Neural progenitor cell (in vitro differentiated cells): ENCODE data around the gene PDGFB. TPM values are rescaled to one million over a fixed set of nuclear protein-coding genes. Genes with fewer than 3 reads are reported as not detected.

Experiments used
- DNase-seq: peaks from one replicate; pipeline ENCODE4 v3.0.0-alpha.2; 2016; ENCODE audit warnings: low spot score
- H2AFZ ChIP-seq: fragments of 200-600 bp; sonication (generic); replicated peaks from 2 replicates; pipeline ENCODE4 v1.6.1; 2016; ENCODE audit warnings: antibody characterized with exemption
- H3F3A ChIP-seq: fragments of 200-600 bp; sonication (generic); 2 replicates; pipeline ENCODE4 v1.6.1; 2016; ENCODE audit warnings: antibody characterized with exemption, low read depth
- H3K27ac ChIP-seq: fragments of 200-600 bp; sonication (generic); 2 replicates; pipeline ENCODE4 v1.5.1; 2016; ENCODE audit warnings: mild to moderate bottlenecking
- H3K27me3 ChIP-seq: fragments of 200-600 bp; sonication (generic); 2 replicates; pipeline ENCODE4 v1.6.1; 2016; ENCODE audit warnings: mild to moderate bottlenecking, moderate library complexity
- H3K36me3 ChIP-seq: fragments of 200-600 bp; sonication (generic); 2 replicates; pipeline ENCODE4 v1.5.1; 2016
- H3K4me1 ChIP-seq: fragments of 200-600 bp; sonication (generic); 2 replicates; pipeline ENCODE4 v1.6.1; 2016; ENCODE audit warnings: mixed run types
- H3K4me2 ChIP-seq: fragments of 200-600 bp; sonication (generic); 2 replicates; pipeline ENCODE4 v1.6.1; 2016
- H3K4me3 ChIP-seq: fragments of 200-600 bp; sonication (generic); 2 replicates; pipeline ENCODE4 v1.5.1; 2016
- H3K79me2 ChIP-seq: fragments of 200-600 bp; sonication (generic); 2 replicates; pipeline ENCODE4 v1.6.1; 2016; ENCODE audit warnings: low read depth
- H3K9ac ChIP-seq: fragments of 200-600 bp; sonication (generic); 2 replicates; pipeline ENCODE4 v1.6.1; 2016
- H3K9me3 ChIP-seq: fragments of 200-600 bp; sonication (generic); 2 replicates; pipeline ENCODE4 v1.5.1; 2016; ENCODE audit warnings: low read depth
- H4K20me1 ChIP-seq: fragments of 200-600 bp; sonication (generic); 2 replicates; pipeline ENCODE4 v1.6.1; 2016; ENCODE audit warnings: low read depth
- H3K27ac Mint-ChIP-seq: 3 replicates; pipeline ENCODE4 v1.8.0; 2021; ENCODE audit warnings: mixed read lengths
- H3K27me3 Mint-ChIP-seq: 2 replicates; pipeline ENCODE4 v1.8.0; 2022; ENCODE audit warnings: low read depth, mild to moderate bottlenecking, inconsistent platforms, moderate library complexity, mixed read lengths; ENCODE audit not compliant: insufficient read depth
- H3K36me3 Mint-ChIP-seq: 3 replicates; pipeline ENCODE4 v1.8.0; 2021; ENCODE audit warnings: mixed read lengths
- H3K4me1 Mint-ChIP-seq: 3 replicates; pipeline ENCODE4 v1.8.0; 2021; ENCODE audit warnings: mixed read lengths
- H3K4me3 Mint-ChIP-seq: 3 replicates; pipeline ENCODE4 v1.8.0; 2021; ENCODE audit warnings: mild to moderate bottlenecking, moderate library complexity, mixed read lengths
- H3K9me3 Mint-ChIP-seq: 3 replicates; pipeline ENCODE4 v1.8.0; 2020; ENCODE audit warnings: mixed read lengths
- EZH2 ChIP-seq: fragments of 200-600 bp; sonication (generic); IDR thresholded peaks from 2 replicates; pipeline ENCODE4 v1.6.1; 2017; ENCODE audit warnings: antibody characterized with exemption, mild to moderate bottlenecking, moderate library complexity
- EZH2phosphoT487 ChIP-seq: fragments of 200-600 bp; sonication (generic); IDR thresholded peaks from 2 replicates; pipeline ENCODE4 v1.6.1; 2017; ENCODE audit warnings: antibody characterized with exemption
- total RNA-seq: library from RNA; depleted of rRNA; stranded (reverse); fragments of >200 nt; gene quantifications from 2 replicates; pipeline ENCODE4 v1.2.3, GENCODE V29; 2015; ENCODE audit warnings: low replicate concordance
- TF ChIP-seq, protein P1 (sequence below): fragments of 200-600 bp; sonication (generic); IDR thresholded peaks from 2 replicates; pipeline ENCODE4 v1.5.1; 2017; ENCODE audit warnings: antibody characterized with exemption, mild to moderate bottlenecking

PDGFB gene
- total RNA-seq, 1 donor from 2014 or later: 0.15 TPM

GRCh38 chr22:39204216-39204615 is 40.6 kb downstream of the PDGFB start:
- no peaks in the 10 kb centered on the region for H3K36me3 Mint-ChIP-seq
- Histone ChIP-seq H3K9ac (no peak overlapping the region), H3K4me2 (no peak overlapping the region), H2AFZ (no peak overlapping the region), H3K36me3 (no peaks in the 10 kb centered on the region), H3K9me3 (no peaks in the 10 kb centered on the region), H3F3A (no peaks in the 10 kb centered on the region), H4K20me1 (no peaks in the 10 kb centered on the region), H3K27me3 (no peaks in the 10 kb centered on the region), H3K4me1 (no peaks in the 10 kb centered on the region), H3K27ac (no peak overlapping the region), H3K79me2 (no peaks in the 10 kb centered on the region), H3K4me3 (no peak overlapping the region)
- no peak overlapping the region for H3K4me3 Mint-ChIP-seq
- H3K27me3 Mint-ChIP-seq: peaks cover 11% of the 10 kb centered on the region
- H3K9me3 Mint-ChIP-seq: peaks cover 11% of the 10 kb centered on the region
- peaks cover 27% of the 10 kb centered on the region for H3K4me1 Mint-ChIP-seq
- H3K27ac Mint-ChIP-seq: no peak overlapping the region
- TF ChIP-seq EZH2 (no peak), EZH2phosphoT487 (no peak)
- TF ChIP-seq, protein P1, sequence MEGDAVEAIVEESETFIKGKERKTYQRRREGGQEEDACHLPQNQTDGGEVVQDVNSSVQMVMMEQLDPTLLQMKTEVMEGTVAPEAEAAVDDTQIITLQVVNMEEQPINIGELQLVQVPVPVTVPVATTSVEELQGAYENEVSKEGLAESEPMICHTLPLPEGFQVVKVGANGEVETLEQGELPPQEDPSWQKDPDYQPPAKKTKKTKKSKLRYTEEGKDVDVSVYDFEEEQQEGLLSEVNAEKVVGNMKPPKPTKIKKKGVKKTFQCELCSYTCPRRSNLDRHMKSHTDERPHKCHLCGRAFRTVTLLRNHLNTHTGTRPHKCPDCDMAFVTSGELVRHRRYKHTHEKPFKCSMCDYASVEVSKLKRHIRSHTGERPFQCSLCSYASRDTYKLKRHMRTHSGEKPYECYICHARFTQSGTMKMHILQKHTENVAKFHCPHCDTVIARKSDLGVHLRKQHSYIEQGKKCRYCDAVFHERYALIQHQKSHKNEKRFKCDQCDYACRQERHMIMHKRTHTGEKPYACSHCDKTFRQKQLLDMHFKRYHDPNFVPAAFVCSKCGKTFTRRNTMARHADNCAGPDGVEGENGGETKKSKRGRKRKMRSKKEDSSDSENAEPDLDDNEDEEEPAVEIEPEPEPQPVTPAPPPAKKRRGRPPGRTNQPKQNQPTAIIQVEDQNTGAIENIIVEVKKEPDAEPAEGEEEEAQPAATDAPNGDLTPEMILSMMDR: no peak
- DNase-seq: no peak

GRCh38 chr22:39197578-39197977 is 47.2 kb downstream of the PDGFB start:
- no peaks in the 10 kb centered on the region for H3K79me2 ChIP-seq
- DNase-seq: no peak

GRCh38 chr22:39194098-39194497 is 50.7 kb downstream of the PDGFB start:
- Histone ChIP-seq H3K79me2 (no peaks in the 10 kb centered on the region), H3K27ac (no peak overlapping the region), H3K9ac (no peak overlapping the region), H3K27me3 (no peaks in the 10 kb centered on the region), H4K20me1 (no peaks in the 10 kb centered on the region), H3K36me3 (no peaks in the 10 kb centered on the region), H3K9me3 (no peaks in the 10 kb centered on the region), H3K4me2 (no peak overlapping the region), H3F3A (no peaks in the 10 kb centered on the region), H3K4me1 (no peaks in the 10 kb centered on the region), H2AFZ (no peak overlapping the region), H3K4me3 (no peak overlapping the region)
- TF ChIP-seq EZH2: no peak
- TF ChIP-seq, protein P1: no peak
- TF ChIP-seq EZH2phosphoT487: no peak
- Mint-ChIP-seq H3K9me3 (peaks cover 7% of the 10 kb centered on the region), H3K27ac (no peak overlapping the region), H3K4me1 (peaks cover 7% of the 10 kb centered on the region), H3K27me3 (peaks cover 3% of the 10 kb centered on the region), H3K36me3 (no peaks in the 10 kb centered on the region), H3K4me3 (no peak overlapping the region)
- no peak for DNase-seq

More at GRCh38 chr22:39197578-39197977, 47.2 kb downstream of the PDGFB start:
- no peaks in the 10 kb centered on the region for H4K20me1 ChIP-seq
- H3K27ac ChIP-seq: no peak overlapping the region
- no peaks in the 10 kb centered on the region for H3K36me3 Mint-ChIP-seq
- H3K27ac Mint-ChIP-seq: no peak overlapping the region
- no peaks in the 10 kb centered on the region for H3K4me1 ChIP-seq
- H3K9ac ChIP-seq: no peak overlapping the region
- TF ChIP-seq EZH2phosphoT487: no peak
- TF ChIP-seq, protein P1: no peak
- TF ChIP-seq EZH2: no peak
- H3K4me2 ChIP-seq: no peak overlapping the region
- no peaks in the 10 kb centered on the region for H3K9me3 ChIP-seq
- no peak overlapping the region for H3K4me3 ChIP-seq
- H3K27me3 Mint-ChIP-seq: peaks cover 3% of the 10 kb centered on the region
- H3F3A ChIP-seq: no peaks in the 10 kb centered on the region
- H3K27me3 ChIP-seq: no peaks in the 10 kb centered on the region
- H3K9me3 Mint-ChIP-seq: peaks cover 20% of the 10 kb centered on the region
- H3K4me3 Mint-ChIP-seq: no peak overlapping the region
- H3K36me3 ChIP-seq: no peaks in the 10 kb centered on the region
- H3K4me1 Mint-ChIP-seq: no peaks in the 10 kb centered on the region
- H2AFZ ChIP-seq: no peak overlapping the region
